NCI-H1694 treated with DMSO at 0.1 percent for 48 hours (cell line): Measurements from ENCODE around the gene SLC25A38.
"Not testable (repeated sequence)": the region's sequence is repeated elsewhere in the genome, so short reads cannot be mapped to it uniquely, and the experiment has no call there.

ENCODE experiments used
- DNase-seq: peaks from one replicate; lab custom pipeline; 2025; lab: John Stamatoyannopoulos, UW

The SLC25A38 gene, protein sequence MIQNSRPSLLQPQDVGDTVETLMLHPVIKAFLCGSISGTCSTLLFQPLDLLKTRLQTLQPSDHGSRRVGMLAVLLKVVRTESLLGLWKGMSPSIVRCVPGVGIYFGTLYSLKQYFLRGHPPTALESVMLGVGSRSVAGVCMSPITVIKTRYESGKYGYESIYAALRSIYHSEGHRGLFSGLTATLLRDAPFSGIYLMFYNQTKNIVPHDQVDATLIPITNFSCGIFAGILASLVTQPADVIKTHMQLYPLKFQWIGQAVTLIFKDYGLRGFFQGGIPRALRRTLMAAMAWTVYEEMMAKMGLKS

DNA sequence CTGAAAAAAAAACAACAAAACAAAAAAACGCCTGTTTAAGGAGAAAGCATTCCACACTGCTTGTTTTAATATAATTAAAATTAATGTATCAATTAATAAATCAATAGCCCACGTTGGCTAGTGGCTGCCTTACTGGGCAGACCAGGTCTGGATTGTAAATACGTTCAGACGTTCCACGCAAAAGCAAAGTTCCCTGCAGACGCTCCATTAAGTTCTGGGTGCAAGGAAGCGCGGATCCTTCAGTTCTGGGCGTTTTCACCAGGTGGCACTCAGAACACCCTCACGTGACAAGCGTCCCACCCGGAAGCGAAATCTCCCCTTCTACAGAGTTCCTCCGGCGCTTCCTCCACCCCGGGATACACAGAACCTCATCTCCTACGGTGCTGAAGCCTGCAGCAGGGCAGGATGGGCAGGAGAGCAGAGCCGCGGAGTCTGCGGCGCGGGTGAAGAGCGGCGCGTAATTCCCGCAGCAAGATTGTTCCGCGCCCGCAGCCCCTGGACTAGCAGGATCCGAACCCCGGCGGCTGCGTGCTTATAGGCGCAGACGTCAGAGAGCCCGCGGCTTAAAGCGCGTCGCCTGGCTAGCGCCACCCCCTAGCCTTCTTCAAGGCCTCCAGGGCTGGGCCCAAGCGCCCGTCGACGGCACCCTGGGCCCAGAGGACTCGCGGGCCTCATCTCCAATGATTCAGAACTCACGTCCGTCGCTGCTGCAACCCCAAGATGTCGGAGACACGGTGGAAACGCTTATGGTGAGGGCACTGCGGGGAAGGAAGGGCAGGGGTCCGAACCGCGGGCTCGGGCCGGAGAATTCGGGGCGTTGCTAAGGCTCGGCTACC lies at the start of gene SLC25A38:
Gene SLC25A38, plus strand, starts transcription at position 326 of the 836 bp plus-strand sequence. Its CDS starts 355 bp downstream, at position 681.
- DNase-seq = no peak

DNA sequence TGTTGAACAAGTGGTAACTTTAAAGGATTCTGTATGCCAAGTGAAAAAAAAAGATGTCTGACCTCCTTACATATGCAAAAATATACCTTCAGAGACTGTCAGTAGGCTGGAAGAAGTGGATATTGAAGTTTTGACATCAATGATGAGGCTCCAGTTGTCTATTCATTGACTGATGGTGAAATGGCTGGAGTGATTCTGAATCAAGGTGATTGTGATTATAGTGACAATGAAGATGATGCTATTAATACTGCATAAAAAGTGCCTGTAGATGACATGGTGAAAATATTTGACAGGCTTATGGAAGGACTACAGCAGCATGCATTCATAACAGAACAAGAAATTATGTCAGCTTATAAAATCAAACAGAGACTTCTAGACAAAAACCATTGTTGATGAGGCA lies 49.6 kb upstream of the SLC25A38 start:
- no peak for DNase-seq

DNA sequence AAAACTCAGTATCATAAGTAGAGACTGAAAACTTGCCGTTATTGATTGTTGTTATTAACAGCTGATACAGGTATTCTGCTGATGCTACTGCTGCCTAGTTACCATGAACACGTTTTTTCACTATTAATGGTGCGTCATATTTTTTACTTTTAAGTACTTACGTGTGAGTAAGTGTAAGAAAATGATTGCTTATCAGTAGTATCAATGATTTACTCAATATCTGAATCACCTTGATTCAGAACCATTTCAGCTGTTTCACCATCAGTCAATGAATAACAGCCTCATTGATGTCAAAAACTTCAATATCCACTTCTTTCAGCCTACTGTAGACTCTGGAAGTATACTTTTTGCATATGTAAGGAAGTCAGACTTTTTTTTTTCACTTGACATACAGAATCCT lies 49.0 kb upstream of the SLC25A38 start:
- no peak for DNase-seq

DNA sequence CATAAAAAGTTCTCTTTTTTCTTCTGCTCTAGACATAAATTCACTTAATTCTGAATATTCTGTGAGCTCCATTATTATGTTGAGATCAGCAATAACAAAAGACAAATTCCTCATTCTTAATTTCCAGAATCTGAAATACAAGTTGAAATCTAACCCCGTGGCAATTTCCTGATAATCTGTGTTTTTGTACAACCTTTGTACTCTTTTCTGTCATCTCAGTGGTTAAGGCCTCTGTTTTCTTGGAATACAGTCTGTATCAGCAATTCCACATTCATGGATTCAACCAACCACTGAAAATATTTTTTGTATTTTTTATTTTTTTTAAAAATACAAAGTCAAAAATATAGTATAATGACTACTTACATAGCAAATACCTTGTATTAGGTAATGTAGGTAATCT lies 45.0 kb upstream of the SLC25A38 start:
- no peak for DNase-seq

DNA sequence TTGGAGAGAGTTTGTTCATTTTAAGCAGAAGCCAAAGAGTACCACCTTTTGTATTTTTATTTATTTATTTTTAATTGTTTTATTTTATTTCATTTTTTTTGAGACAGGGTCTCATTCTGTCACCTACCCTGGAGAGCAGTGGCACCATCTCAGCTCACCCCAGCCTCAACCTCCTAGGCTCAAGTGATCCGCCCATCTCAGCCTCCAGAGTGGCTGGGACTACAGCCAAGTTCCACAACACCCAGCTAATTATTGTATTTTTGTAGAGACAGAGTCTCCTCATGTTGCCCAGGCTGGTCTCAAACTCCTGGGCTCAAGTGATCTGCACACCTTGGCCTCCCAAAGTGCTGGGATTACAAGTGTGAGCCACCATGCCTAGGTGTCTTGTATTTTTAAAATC lies 44.1 kb upstream of the SLC25A38 start:
- DNase-seq = no peak

DNA sequence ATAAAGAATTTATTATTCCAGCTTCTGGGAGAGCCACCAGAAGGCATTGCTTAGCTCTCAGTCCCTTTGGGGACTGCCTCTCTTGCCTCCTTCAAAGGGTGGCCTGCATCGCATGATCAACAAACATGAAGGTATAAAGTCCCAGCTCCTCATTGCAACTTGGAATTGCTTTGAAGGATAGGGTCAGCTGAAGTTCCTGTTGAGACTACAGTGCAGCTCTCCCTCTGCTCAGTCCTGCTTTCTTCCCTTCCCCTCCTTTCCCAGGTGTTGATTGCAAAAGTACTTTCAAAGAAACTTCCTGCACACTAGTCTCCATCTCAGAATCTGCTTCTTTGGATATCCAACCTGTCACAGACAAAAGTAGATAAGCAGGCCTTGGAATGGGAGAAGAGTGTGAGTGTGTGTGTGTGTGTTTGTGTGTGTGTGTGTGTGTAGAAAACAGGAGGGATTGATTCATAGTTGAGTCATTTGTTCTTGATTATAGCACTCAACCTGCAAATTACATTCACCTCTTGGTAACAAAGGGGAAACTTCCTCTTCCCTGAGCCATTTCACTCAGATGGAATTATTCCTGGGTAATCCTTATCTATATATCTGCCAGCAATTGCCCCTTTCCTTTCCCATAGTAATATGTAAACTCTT lies 40.0 kb upstream of the SLC25A38 start:
- DNase-seq = no peak

DNA sequence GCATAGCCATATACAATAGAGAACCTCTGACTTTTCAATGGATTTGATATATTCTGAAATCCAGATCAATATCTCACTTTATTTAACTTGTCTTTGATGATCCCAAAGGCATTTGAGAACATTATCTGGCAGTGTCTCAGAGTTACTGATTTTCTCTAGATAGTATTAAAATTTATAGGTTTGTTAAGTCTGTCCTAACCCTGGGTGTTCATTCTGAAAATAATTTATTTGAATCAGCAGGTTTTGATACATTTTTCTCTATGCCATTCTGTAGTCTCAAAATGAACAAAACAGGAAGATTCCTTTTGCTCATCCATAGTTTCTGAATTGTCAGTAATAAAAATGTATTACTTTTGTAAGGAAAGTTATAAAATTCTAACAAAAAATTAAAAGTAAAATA lies 39.4 kb upstream of the SLC25A38 start:
- DNase-seq = no peak

DNA sequence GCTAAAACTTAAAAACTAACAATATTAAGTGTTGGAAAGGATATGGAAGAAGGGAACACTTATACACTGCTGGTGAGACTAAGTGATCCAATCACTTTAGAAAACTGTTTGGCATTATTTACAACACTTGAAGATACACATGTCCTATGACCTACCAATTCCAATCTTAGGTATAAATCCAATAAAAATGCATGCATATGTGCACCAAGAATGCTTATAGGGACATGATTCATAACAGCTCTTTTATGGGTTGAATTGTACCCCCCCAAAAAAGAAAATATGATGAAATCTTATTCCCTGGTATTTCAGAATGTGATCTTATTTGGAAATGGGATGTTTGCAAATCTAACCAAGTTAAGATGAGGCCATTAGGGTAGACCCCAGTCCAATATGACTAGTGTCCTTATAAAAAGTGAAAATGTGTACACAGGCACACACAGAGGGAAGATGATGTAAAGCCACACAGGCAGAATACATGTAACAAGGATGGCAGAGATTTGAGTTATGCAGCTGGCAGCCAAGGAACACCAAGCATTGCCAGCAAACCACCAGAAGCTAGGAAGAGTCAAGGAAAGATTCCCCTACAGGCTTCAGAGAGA lies 38.3 kb upstream of the SLC25A38 start:
- DNase-seq = no peak

DNA sequence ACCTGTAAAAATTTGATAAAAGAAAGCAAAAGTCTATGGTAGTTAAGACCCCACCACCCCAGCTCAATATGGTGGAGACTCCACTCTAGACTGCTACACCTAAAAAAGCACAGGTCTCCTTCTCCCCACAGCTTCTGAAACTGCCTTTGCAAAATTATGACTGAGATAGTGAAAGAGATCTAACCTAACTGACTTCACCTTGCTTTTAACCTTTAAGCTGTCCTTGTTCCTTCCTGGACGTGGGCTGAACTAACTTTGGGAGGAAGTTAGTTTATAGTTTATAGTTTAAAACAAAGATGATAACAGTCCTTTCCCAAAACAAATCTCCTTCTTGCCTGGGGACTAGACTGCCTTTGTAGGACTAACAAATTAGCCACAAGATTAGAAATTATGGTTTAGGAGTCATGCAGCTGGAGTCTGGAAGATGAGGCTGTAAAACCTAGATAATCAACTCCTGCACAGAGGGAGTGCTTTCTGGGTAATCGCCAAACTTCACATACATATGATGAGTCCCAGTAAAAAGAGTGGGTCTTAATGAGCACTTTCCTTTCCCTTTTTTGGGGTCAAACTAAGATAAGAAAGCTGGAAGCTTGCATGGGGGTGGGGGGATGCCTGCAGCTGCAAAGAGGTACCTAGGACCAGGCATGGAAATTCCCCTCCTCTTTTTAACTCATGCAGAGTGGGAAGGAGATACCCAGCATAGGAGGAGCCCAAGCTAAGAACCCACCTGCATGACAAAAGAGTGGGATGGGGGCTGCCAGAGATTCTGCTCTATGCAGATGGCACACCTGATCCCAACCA lies 36.2 kb upstream of the SLC25A38 start:
- DNase-seq = no peak

DNA sequence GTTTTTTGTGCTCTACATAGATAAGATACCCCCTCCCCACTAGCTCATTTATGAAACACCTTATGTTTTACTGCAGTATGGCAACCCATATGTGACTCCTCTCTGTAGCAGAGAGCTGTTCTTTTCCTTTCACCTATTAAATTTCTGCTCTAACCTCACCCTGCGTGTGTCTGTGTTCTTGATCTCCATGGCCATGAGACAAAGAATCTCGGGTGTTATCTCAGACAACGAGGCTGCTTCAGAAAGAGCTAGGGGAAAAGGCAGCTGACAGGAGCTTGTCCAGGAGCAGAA lies 35.6 kb upstream of the SLC25A38 start:
- no peak for DNase-seq

DNA sequence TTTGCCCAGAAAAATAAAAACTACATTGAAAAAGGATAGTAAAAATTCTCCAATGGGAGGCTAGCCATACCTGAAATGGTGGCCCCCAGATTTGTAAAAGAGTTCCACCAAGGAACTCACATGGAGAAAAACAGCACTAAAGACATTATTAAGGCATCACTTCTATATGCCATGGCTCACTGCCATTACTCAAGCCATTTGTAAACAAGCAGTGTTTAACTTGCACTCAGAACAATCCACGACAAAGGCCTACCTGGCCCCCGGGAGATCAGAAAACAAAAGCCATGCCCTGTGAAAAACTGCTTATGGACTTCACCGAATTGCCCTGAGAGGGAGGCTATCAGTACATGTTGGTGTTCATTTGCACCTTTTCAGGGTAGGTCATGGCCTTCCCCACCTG lies 34.1 kb upstream of the SLC25A38 start:
- no peak for DNase-seq

DNA sequence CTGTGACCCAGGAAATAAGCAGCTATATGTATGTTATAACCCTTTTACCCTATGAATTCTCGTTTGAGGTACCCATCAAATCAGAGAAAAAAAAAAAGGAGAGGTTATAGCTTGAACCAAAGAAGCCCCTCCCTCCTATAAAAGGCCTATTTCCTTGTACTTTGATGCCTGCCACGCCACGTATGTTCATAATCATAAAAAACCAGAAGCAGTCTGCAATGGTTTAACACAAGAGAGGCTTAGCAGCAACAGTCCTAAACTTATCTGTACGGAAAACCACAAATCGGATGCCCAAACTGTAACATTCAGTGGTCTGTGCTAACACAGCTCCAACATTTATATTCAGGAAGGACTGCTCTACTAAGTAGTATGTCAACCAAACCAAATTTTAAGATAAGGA lies 32.5 kb upstream of the SLC25A38 start:
- DNase-seq = no peak

DNA sequence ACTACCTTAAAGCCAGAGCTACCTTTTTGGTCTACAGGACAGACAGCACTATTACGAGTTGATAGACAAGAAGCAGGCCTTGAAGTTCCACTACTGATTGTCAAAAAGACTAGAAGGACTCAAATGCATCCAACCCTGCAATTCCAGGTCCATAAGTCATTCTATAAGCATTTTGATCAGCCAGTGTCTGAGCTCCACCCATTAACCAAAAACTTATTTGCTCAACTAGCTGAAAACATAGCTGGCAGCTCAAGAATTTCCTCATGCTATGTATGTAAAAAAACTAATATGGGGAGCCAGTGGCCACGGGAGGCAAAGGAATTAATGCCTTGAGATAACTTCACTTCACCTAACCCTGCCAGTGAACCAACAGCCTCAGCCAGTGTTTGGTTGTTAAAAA lies 32.0 kb upstream of the SLC25A38 start:
- not testable (repeated sequence) for DNase-seq

DNA sequence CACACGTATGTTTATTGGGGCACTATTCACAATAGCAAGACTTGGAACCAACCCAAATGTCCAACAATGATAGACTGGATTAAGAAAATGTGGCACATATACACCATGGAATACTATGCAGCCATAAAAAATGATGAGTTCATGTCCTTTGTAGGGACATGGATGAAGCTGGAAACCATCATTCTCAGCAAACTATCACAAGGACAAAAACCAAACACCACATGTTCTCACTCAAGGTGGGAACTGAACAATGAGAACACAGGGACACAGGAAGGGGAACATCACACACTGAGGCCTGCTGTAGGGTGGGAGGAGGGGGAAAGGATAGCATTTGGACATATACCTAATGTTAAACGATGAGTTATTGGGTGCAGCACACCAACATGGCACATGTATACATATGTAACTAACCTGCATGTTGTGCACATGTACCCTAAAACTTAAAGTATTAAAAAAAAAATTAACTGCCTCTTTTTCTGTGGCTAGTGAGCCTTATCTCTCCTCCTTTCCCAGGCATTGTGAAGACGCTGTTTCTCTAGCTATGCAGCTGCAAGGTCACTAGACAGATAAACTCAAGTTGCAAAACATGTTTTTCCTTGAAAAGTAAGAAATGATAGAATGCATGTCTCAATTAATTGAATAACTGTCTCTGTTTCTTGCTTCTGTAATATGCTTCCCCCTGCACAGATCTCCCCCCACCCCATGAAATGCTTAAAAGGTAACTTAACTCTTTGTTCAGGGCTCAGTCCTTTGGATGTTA lies 29.8 kb upstream of the SLC25A38 start:
- DNase-seq = not testable (repeated sequence)

DNA sequence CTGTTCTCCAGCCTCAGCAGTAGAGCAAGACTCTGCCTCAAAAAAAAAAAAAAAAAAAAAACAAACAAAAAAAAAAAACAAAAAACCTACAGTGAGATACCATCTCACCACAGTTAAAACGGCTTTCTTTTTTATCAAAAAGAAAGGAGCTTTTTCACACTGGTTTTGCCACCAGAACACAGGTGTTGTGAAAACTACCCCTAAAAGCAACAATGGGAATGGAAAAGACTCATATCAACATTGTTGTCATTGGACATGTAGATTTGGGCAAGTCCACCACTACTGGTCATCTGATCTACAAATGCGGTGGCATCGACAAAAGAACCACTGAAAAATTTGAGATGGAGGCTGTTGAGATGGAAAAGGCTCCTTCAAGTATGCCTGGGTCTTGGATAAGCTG lies 24.8 kb upstream of the SLC25A38 start:
- no peak for DNase-seq

DNA sequence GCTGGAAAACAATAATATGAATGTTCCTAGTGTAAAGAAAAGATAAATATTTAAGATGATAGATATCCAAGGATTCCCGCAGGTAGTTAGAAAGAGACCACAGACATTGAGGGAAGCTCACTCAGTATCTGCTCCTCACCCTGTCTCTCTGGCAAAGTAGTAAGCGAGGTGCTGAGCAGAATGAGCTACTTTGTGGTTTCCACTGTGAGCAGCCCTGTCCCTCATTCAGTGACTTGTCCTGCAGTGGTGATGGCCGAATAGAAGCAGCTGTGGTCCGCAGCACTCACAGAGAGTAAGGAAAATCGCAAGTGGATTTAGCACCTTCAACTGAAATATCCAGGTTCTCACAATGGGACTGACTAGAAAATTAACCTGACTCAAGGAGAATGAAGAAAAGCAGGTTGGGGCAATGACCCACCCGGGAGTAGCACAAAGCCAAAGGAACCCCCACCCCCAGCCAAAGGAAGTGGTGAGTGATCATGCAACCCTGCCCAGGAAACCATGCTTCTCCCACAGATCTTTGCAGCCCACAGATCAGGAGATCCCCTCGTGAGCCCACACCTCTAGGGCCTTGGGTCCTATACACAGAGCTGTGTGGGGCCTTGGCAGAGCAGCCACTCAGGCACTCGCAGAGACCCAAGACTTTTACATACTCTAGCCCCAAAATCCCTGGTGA lies 21.8 kb upstream of the SLC25A38 start:
- no peak for DNase-seq

DNA sequence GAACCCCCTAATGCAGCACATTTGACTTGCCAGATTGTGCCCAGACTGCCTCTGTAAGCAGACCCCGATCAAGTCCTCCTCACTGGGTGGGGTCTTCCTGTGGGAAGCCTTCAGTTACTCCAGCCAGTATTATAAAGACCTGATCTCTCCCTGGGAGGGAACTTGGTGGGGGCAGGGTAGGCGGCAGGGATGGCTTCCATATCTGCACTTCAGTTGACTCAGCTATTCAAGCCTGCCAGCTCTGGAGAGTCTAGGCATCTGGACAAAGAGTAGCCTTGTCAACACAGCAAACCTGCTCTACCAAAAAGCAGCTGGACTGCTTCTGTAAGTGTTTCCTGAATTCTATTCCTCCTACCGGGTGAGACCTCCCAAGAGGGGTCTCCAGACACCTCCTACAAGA lies 21.0 kb upstream of the SLC25A38 start:
- DNase-seq = no peak

DNA sequence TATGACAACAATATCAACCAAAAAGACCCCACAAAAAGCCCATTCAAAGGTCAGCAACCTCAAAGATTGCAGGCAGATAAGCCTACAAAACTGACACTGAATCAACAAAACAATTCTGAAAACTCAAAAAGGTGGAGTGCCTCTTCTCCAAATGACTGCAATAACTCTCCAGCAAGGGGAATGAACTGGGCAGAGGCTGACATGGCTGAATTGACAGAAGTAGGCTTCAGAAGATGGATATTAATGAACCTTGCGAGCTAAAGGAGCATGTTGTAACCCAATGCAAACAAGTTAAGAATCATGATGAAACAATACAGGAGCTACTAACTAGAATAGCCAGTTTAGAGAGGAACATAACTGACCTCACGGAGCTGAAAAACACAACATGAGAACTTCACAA lies 20.4 kb upstream of the SLC25A38 start:
- no peak for DNase-seq

DNA sequence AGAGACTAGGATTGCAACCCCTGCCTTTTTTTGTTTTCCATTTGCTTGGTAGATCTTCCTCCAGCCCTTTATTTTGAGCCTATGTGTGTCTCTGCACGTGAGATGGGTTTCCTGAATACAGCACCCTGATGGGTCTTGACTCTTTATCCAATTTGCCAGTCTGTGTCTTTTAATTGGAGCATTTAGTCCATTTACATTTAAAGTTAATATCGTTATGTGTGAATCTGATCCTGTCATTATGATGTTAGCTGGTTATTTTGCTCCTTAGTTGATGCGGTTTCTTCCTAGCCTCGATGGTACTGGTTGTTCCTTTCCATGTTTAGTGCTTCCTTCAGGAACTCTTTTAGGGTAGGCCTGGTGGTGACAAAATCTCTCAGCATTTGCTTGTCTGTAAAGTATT lies 12.7 kb upstream of the SLC25A38 start:
- not testable (repeated sequence) for DNase-seq

DNA sequence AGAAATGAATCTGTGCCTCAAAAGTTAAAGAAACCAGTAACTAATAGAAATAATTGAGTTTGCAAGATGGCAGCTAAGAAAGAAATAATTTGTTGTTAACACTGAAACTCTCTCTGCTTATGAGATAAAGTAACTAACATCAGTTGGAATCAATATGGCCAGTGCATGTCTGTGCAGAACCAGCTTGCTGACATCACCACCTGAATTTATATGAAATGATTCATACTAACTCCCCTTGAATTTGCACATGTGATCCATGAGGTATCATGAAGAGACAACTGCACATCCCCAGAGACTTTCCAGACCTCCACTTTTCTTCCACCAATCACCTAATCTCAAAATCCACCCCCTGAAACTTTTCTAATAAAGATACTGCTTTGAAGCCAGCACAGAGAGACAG lies 10.3 kb upstream of the SLC25A38 start:
- no peak for DNase-seq
